OCI-LY1 (cell line): ENCODE measurements around the gene ADGRV1.
A peak's percentile ranks its signal among the peaks of the same experiment; 100 is the strongest.

ENCODE experiments used
- H2AFZ ChIP-seq: fragments of 200-600 bp; sonication (generic), shearing (Covaris generic); 2 replicates; pipeline ENCODE4 v1.6.0; 2014; ENCODE audit warnings: antibody characterized with exemption, mild to moderate bottlenecking, low read length
- H3F3A ChIP-seq: fragments of 200-600 bp; sonication (generic), shearing (Covaris generic); 2 replicates; pipeline ENCODE4 v1.6.0; 2014; ENCODE audit warnings: mild to moderate bottlenecking, antibody characterized with exemption, low read length, moderate library complexity; ENCODE audit not compliant: insufficient read depth
- H3K27ac ChIP-seq: fragments of 200-600 bp; sonication (generic); 2 replicates; pipeline ENCODE4 v1.5.1; 2014; ENCODE audit warnings: low read length, mixed run types, mild to moderate bottlenecking, low read depth; ENCODE audit not compliant: poor library complexity, severe bottlenecking
- H3K27me3 ChIP-seq: fragments of 200-600 bp; sonication (generic); 2 replicates; pipeline ENCODE4 v1.6.0; 2014; ENCODE audit warnings: antibody characterized with exemption, mild to moderate bottlenecking, low read length, moderate library complexity; ENCODE audit not compliant: insufficient read depth
- H3K36me3 ChIP-seq: fragments of 200-600 bp; sonication (generic); 2 replicates; pipeline ENCODE4 v1.6.1; 2014; ENCODE audit warnings: mild to moderate bottlenecking, antibody characterized with exemption, low read length, moderate library complexity, mixed read lengths; ENCODE audit not compliant: insufficient read depth
- H3K4me1 ChIP-seq: fragments of 200-600 bp; sonication (generic); 2 replicates; pipeline ENCODE4 v1.5.1; 2014; ENCODE audit warnings: mild to moderate bottlenecking, low read length, moderate library complexity; ENCODE audit not compliant: insufficient read depth, severe bottlenecking
- H3K4me2 ChIP-seq: fragments of 200-600 bp; sonication (generic), shearing (Covaris generic); 2 replicates; pipeline ENCODE4 v1.6.1; 2014; ENCODE audit warnings: low read length
- H3K4me3 ChIP-seq: fragments of 200-600 bp; sonication (generic); 2 replicates; pipeline ENCODE4 v1.5.1; 2014; ENCODE audit warnings: low read length, low read depth, mild to moderate bottlenecking, mixed read lengths; ENCODE audit not compliant: poor library complexity, severe bottlenecking
- H3K79me2 ChIP-seq: fragments of 200-600 bp; shearing (Covaris generic); 2 replicates; pipeline ENCODE4 v1.6.1; 2016; ENCODE audit warnings: mixed run types, low read length, mixed read lengths; ENCODE audit not compliant: insufficient read depth
- H3K9ac ChIP-seq: fragments of 200-600 bp; sonication (generic), shearing (Covaris generic); 2 replicates; pipeline ENCODE4 v1.6.1; 2014; ENCODE audit warnings: mild to moderate bottlenecking, low read length, mixed read lengths
- H3K9me2 ChIP-seq: fragments of 200-600 bp; sonication (generic), shearing (Covaris generic); 2 replicates; pipeline ENCODE4 v1.6.1; 2014; ENCODE audit warnings: low read depth, mild to moderate bottlenecking, low read length, mixed read lengths
- H3K9me3 ChIP-seq: fragments of 200-600 bp; shearing (Covaris generic); 2 replicates; pipeline ENCODE4 v1.6.1; 2014; ENCODE audit warnings: low read length, mixed read lengths
- H4K20me1 ChIP-seq: fragments of 200-600 bp; sonication (generic), shearing (Covaris generic); 2 replicates; pipeline ENCODE4 v1.6.0; 2016; ENCODE audit warnings: mild to moderate bottlenecking, low read length; ENCODE audit not compliant: insufficient read depth
- CTCF ChIP-seq: fragments of 200-600 bp; sonication (generic), shearing (Covaris generic); IDR thresholded peaks from 2 replicates; pipeline ENCODE4 v1.5.1; 2017; ENCODE audit warnings: mild to moderate bottlenecking, antibody characterized with exemption, low read length, moderate library complexity, mixed read lengths
- EZH2 ChIP-seq: fragments of 200-600 bp; sonication (generic), shearing (Covaris generic); IDR thresholded peaks from 2 replicates; pipeline ENCODE4 v1.8.0; 2017; ENCODE audit warnings: borderline replicate concordance, mixed run types, mild to moderate bottlenecking, antibody characterized with exemption, low read length, moderate library complexity, mixed read lengths

ADGRV1 gene

GRCh38 chr5:90866333-90866732, 307.7 kb downstream of the ADGRV1 start:
- Histone ChIP-seq H3K4me3 (no peak overlapping the region), H3K9me3 (no peaks in the 10 kb centered on the region), H3K9me2 (no peaks in the 10 kb centered on the region), H3K36me3 (no peaks in the 10 kb centered on the region), H3K27me3 (no peaks in the 10 kb centered on the region), H3F3A (no peaks in the 10 kb centered on the region), H3K4me1 (no peaks in the 10 kb centered on the region), H3K9ac (no peak overlapping the region), H4K20me1 (no peaks in the 10 kb centered on the region), H3K27ac (no peak overlapping the region), H2AFZ (no peak overlapping the region), H3K79me2 (no peaks in the 10 kb centered on the region), H3K4me2 (no peak overlapping the region)
- TF ChIP-seq EZH2 (no peak), CTCF (peak; percentile 60; the same call in 1 of the 2 replicates)

- no peaks in the 10 kb centered on the region for H3K9me3 ChIP-seq
- H3F3A ChIP-seq = no peaks in the 10 kb centered on the region
- no peaks in the 10 kb centered on the region for H3K27me3 ChIP-seq
- no peaks in the 10 kb centered on the region for H4K20me1 ChIP-seq
- no peak overlapping the region for H3K9ac ChIP-seq
- H3K27ac ChIP-seq = no peak overlapping the region
- no peaks in the 10 kb centered on the region for H3K4me1 ChIP-seq
- no peaks in the 10 kb centered on the region for H3K79me2 ChIP-seq
- no peak overlapping the region for H3K4me2 ChIP-seq
- TF ChIP-seq CTCF = no peak
- TF ChIP-seq EZH2 = no peak
- no peaks in the 10 kb centered on the region for H3K36me3 ChIP-seq
- no peak overlapping the region for H3K4me3 ChIP-seq
- no peak overlapping the region for H2AFZ ChIP-seq
- H3K9me2 ChIP-seq = no peaks in the 10 kb centered on the region
Measured at GRCh38 chr5:90866915-90867731, 308.5 kb downstream of the ADGRV1 start.

- Histone ChIP-seq H3K36me3 (no peaks in the 10 kb centered on the region), H3K4me2 (no peak overlapping the region), H2AFZ (no peak overlapping the region), H3K9me3 (no peaks in the 10 kb centered on the region), H3K27me3 (no peaks in the 10 kb centered on the region), H3K9me2 (no peaks in the 10 kb centered on the region), H3K27ac (no peak overlapping the region), H3K4me1 (no peaks in the 10 kb centered on the region), H3K4me3 (no peak overlapping the region), H3K9ac (no peak overlapping the region), H4K20me1 (no peaks in the 10 kb centered on the region), H3K79me2 (no peaks in the 10 kb centered on the region), H3F3A (no peaks in the 10 kb centered on the region)
- no peak for TF ChIP-seq CTCF
- no peak for TF ChIP-seq EZH2
Measured at GRCh38 chr5:90868799-90869198, 310.2 kb downstream of the ADGRV1 start.
